NCI-H2196 (cell line): Measurements from ENCODE around the gene HOXB6.
A peak's percentile ranks its signal among the peaks of the same experiment; 100 is the strongest.

ENCODE experiments used
- DNase-seq: peaks from one replicate; lab custom pipeline; 2025; ENCODE audit not compliant: unreplicated experiment; lab: John Stamatoyannopoulos, UW

Gene HOXB6

DNA sequence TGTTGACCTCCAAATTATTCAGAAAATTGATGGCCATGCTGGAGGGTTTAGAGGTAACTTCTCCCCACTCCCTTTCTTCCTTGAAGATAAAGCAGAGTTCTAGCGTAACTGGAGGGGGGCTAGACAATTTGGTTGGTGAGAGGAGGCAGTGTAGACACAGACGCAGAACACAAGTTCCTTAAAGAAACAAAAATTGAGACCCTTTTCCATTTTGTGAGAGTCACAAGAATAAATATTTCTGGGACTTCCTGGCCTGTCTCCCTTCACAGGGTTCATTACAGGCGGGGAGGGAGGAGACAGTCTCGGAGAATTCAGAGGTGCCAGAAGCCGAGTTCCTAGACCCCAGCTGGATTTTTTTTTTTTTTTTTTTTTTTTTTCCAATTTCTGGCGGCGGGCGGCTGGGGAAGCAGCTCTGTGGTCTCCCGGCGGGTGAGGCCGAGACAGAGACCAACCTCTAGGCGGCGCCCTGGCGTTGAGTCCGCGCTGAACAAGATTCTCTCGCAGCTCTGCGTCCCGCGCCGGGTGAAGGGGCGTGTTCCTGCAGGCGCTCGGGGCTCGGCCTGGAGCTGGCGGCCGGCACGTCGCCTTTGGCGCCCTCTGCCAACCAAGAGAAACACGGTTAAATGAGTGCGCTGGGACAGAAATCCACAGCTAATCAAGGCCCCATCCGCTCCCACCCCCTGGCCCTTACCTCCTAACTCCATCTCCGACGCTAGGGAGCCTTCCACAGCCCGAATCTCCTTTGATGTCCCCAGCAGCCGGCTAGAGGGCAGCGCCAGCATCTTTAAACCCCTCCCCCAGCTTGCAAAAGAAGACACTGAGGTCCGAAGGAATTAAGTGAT lies 31.6 kb upstream of the HOXB6 start:
- DNase-seq: no peak

DNA sequence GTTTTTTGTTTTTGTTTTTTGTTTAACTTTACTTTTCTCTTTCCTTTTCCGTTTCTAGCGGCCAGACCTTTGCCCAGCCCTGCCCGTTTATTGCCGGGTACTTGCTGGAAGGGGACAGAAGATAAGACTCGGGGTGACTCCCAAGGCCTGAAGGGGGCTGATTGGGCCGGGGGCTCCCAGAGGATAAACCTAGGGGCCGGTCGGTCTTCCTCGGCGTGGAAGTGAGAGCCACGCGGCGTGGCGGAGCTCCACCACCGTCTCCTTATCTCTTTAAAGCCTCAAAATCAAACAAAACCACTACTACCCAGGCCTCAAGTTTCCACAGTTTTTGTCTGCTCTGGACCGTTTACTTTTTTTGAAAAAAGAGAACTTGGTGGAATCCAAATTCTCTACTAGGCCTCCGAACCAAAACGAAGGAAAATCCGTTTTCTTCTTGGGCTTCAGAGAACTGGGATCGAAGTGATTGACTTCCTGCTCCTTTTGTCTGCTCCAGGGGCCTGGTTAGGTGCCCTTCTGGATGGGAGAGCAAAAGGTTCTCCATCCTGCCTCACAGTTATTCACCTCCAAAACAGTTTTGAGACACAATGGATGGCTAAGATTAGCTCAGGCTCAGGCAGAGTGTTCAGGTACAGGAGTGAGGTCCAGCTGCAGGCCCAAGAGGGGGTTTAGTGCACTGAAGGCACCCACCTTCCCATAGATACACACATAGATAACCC lies 29.9 kb upstream of the HOXB6 start:
- no peak for DNase-seq

DNA sequence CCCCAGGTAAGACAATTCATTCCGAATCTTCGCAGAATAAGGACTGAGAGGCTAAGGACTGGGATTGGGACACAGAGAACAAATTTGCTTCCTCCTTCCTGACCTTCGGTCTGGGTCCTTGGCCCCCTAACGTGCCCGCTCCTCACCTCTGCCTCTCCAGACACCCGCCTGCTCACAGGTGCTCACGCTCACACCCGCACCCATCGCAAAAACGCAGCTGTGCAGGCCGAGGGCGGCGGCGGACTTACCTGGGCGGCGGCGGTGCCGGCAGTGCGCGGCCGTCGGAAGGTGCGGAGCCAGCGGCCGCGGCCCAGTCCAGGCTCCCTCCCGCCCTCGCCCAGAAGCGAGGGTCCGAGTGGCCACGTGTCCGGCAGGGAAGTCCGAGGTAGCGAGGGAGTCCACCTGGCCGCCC lies 28.5 kb upstream of the HOXB6 start:
- no peak for DNase-seq

DNA sequence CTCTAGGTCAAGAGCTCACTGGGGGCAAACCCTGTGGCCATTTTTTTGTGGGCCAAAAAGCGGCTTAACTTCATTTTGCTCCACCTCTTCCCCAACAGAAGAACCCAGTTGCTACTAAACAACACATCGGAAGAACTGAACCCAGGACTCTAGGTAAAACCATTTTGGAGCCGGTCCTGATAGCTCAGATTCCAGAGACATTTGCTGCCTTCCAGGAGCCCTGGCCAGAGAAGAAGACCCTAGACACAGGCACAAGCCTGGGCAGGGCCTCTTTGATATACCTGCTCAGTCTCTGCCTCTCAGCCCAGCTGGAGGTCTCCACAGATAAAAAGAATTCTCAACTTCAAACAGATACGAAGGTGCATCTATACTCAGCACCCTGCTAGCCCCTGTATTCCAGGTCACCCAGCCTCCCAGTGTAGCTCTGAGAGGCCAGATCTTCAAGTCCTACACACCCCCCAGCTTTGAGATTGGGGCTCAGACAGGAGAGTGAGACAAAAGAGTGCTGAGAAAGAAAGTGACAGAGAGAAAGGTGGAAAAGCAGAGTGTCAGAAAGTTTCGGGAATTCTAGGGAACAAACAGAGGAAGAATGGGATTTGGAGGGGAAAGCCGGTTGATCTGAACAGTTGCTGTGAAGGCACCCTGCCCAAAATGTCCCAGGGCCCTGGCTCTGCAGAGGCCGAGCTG lies 27.9 kb upstream of the HOXB6 start:
- no peak for DNase-seq

DNA sequence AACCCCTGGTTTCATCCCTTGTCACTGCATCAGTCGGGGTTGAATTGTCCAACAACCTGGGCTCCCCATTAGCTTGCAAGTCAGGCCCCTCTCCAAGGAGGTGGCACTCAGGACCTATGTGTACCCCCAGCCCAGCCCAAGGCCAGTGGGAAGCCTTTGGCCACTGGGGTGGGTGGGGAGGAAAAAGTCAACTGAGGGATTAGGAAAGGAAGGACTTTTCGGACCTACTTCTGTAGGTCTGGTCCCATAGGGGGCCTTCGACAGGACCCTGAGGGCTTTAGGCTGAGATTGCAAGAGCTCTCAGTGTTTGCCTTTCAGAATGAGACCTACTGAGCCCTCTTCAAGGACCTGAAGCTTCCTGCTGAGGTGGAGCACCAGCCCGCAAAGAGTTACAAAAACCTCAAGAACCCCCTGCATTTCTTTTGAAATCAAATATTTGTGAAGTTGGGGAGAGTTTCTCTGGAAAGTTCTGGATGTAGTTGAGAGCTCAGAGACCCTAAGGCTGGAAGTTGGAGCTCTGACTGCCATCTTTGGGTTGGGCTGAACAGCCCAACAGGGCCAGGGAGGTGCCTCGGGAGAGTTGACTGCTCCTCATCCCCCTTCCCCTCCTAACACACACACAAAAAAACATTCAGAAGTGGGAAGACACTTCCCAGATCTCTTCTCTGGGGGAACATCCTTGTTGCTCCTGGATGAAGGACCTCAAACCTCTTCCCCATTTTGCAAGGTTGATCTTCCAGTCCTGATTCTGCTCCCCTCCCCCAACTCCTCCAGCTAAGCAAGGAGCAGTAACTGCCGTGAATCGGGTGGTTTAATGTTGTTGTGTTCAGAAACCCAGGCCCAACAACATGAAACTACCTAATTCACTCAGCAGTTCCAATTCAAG lies 27.1 kb upstream of the HOXB6 start:
- no peak for DNase-seq

DNA sequence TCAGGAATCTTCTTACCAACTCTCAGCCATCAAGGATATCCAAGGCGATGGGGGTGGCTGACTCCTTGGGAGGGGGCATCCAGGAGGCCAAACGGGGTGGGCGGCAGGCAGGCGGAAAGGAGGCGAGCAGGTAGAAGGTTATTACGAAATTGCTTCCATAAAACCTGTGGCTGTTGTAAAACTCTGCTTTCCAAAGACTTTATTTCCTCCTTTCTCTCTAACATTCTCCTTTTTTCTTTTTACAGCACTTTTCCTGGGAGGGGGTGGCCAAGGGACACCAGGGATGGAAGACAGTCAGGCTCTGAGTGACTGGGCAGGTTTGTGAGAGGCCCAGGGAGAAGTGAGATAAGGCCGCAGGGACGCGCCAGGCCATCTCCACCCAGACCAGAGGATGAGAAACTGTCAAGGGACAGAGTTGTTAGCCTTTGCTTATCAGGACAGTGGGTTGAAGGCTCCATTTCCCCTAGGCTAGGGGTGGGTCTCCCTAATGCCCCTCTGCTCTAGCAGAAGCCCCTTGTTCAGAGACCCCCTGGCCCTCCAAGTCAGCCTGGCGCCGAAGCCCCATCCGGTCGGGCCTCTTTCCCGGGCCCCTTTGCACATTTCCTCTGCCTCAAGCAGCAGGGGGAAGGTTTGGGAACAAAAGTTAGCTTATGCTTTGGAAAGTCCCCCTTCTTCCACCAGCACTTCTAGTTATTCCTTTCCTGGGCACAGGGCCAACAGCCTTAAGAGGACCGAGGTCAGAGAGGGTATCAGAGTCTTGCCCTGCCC lies 26.3 kb upstream of the HOXB6 start:
- no peak for DNase-seq

DNA sequence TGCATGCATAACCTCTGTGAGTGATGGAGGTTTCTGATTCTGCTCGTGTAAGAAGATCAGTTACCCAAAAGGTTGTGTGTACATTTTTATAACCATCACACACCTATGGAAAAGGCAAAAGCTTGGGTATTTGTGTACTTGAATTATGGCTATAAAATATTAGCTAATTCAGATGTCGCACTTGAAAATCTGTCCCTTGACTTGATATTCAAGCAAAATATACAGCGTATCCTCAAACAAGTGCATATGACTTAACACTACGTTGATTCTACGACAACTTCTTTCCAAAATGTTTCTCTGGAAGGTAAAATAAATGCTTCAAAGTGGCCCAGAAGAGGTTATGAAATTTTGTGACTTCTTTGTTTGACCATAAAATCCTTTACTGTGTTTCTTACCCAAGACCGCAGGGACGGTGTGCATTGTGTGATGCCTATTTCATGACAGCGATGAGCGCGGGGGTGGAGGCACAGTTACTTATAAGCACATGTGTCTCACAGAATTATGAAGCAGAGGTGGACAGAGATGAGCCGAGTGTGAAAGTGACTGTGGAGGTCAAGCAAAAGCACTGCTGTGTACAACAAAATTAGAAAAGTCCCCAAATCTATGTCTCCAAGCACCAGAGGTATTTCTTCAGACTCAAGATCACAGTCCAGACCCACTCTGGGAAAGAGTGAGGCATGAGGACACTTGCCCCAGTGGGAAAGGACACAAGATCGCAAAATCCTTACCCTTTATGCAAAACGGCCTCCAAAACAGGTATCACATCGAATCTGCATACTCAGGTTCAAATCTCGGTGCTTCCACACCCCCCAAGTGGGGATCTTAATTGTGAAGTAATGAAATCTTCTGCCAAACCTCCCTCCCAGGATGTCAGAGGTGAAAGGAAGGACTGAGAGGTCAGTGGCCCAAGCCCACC lies 25.5 kb upstream of the HOXB6 start:
- no peak for DNase-seq

DNA sequence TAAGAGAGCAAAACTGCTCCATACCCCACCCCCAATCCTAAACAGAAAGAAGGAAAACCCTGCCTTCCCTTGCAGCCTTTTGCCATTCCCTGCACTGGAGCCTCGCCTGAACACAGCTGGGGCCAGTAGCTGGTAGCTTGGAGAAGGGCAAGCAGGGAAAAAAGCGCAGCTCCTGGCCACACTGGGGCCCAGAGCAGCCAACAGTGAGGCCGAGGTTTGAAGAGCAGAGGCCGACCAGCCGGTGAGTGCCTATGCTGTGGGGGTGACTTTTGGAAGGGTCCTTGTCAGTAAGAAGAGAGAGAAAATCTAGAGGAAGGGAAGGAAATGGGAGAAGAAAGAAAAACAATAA lies 24.6 kb upstream of the HOXB6 start:
- no peak for DNase-seq

DNA sequence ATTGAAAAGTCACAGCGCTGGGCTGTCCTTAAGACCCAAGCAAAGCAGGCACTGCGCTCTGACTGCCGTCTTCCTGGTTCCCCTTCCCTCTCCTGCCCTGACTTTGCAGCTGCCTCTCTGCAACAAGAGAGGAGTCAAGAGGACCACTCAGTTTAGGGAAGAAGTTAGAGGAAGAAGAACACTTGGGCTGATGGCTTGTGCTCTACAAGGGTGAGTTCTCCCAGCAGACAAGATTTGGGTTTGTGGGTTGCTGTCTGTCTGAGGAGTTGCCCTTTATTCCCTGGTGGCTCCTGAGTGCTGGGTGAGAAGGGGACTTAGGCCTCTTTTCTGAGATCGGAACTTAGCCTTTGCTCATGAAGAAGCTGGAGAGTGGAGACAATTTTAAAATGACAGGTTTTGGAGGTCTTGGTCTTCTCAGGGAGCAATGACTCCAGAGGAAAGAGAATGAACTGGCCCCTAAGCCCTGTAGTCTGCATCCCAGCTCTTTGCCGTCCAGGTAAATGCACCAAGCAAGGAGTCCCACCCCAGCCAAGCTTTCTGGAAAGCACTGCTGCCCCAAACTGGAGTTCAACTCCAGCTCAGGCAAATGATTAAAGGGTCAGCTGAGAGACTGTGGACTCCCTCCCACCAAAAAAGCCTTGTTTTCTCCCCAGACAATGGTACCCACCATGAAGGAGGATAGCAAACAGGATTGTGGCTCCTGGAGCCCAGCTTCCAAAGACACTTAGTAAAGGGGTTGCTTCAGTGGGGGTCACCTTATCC lies 24.0 kb upstream of the HOXB6 start:
- DNase-seq: no peak

DNA sequence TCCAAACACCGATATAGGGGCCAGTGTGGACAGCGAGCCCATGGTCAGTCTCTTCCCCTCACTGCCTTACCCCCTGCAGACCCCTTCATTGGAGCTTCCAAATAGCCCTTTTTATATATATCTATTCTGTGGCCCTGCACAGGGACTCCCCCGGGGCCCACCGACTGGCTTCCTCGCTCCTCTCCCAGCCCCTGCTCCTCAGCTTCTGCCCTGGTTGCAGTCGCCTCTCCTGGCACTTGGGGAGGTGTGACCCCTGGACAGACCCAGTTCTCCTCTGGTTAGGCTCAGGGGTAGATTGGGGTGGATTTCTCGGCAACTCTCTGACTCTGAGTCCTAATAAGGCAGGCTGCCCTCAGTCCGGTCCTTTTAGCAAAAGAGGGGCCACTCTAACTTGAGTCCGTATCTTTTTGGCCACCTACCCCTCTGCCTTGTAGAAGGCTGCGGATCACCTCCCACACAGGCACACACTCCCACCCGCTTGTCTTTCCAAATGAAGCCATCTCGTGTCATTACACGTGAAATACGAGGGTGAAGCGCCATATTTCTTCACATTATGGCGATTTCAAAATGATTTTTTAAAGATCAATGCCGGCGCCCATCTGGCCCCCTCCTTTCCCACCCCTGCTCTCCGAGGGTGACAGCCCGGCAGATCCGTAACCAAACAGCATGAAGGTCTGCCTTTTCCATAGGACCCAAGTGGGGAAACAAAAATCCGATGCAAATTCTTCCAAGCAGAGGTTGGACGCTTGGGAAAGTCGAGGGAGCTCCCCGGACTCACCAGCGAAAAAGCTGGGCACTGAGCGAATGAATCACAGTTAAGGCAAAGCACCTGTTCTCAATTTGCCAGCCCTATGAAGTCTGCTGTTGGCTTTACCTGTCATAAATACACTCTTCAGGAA lies 23.1 kb upstream of the HOXB6 start:
- no peak for DNase-seq

DNA sequence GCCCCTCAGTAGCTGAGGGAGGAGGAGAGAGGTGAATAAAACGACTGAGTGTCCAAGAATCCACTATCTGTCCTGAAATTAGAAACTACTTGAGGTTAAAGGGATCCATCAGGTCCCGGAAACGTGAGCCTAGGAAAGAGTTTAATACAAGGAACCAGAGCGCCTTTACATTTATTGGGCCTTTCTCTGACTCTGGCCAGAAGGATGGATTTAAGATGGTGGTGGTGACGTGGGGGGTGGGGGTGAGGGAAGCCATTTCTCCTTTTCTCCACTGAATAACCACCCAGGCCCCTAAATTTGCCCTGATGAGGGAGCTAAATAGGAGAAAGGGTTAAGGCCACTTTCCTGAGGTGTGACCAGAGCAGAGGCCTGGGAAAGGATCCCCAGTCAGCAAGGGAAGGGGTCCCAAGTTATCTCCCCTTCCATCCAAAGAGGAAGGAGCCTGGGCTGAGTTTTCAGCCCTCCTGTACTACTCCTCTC lies 22.4 kb upstream of the HOXB6 start:
- DNase-seq: no peak

DNA sequence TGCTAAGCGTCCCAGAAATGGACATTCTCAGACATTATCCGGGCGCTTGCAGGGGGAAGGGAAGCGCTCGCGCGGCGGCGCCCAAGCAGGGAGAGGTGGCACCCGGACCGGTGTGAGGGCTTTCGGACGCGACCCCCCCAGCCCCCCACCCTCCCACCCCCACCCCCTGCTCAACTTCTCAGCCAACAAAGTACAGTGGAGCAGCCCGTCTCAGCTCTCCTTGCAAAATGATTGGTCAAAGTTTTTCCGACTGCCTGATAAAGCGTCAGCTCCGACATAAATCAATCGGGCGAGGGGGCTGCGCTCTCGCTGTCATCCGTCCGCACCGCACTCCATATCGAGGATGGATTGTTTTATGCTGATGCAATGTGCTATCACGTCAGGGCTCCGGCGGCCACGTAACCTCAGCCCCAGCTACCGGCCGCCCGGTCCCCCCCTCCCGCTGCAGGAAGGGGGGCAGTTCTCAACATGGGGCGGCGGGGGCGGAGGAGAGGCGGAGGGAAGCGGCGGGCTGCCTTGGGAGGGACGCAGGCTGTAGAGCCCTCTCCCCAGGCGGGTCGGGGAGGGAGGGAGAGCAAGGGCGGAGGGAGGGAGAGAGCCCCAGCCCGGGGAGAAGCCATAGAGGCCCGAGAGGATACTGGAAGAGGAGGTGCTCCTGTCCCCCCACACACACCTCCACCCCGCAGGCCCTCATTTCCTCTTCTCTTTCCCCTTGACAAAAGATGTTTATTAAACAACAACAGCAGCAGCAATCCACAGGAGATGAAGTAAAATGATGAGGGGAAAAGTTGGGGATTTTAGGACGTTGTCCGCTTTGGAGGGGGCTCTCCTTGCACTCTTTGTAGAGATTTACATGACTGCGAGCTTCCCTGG lies 21.7 kb upstream of the HOXB6 start, which contains the start of gene HOXB9:
TSS of gene HOXB9 (minus strand) at position 114 of the 873 bp plus-strand sequence. CDS start at position 25, 89 bp downstream.
- DNase-seq: peak; percentile 34

DNA sequence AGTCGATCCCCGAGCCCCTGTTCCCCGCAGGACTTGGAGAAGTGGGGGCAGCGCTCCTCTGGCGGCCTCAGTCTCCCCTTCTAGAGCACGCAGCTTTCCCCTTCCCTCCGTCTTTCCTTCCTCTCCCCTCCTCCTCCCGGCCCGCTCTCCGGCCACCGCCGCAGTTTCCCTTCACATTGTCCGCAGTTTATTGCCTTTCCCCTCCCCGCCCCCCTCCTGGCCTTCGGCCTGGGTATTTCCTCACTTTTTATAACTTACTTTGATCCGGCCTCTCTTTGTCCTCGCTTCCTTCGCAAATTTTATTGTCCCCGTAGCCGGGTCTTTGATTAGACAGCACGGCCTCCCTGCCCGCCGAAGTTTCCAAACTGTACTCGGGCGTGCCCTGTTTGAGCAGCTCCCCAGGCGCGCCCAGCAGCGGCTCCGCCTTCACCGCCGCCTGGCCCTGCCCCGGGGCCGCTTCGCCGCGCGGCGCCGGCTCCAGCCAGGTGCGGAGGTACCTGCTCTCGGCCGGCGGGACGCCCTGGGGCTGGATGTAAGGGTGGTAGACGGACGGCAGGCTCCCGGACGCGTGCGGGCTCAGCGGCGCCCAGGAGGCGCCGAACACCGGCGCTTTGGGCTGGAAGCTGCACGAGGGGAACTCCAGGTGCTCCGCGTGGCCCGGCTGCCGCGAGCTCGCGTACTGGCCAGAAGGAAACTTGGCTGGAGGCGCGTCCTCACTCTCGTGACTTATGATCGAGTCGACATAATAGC lies 20.9 kb upstream of the HOXB6 start:
- peak; percentile 41 for DNase-seq

DNA sequence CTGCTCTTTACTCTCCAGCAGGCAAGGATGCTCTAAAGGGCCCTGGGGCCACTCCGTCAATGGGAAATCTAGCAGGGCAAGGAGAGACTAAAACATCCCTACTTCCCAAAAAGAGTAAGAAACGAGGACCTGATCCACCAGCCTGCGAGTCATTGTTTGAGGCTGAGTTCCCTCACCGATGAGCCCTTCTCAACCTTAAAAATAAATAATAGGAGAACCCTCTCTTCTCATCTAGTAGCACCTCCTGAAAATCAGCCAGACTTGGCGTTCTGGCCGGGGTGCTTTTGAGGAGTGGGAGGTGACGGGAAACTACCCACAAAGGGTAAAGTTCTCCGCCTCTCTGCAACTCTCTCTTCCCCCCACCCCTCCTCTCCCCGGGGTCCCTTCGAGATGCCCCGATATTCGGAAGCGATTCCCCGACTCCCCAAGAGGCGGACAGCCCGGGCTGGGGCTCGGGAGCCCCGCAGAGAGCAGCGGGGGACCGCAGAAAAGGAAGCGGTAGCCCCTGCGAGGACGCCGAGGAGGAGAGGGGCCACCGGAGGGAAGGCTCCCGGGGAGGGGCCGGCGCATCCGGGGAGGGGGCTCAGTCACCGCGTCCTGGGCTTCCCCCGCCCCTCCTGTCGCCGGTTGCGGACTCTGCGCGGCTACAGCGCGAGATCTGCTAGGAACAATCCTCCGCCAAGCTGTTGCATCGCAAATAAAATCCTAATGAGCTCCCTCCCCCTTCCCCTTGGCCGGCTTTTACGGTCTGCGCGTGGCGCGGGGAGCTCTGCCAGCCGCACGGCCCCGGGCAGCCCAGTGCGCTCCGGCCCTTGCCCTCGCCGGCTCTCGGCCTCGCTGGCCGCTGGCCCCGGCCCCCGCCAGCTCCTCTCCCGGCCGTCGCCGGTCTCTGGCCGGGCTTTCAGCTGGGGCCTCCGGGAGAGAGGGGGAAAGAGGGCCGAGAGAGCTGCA lies 20.0 kb upstream of the HOXB6 start:
- DNase-seq: peak; percentile 18
